Endothelial cell of umbilical vein (primary cell): ENCODE results near the gene PTPRQ. TPM values are rescaled to one million over a fixed set of nuclear protein-coding genes. Genes with fewer than 3 reads are reported as not detected.

Experiments used
- BruUV-seq: library from RNA; stranded (reverse); fragments of 400-500 nt; replicated peaks from 2 replicates; lab custom pipeline; 2021; lab: Mats Ljungman, UMichigan
- CTCF ChIA-PET: fragments of 300-600, 350-600 bp; sonication (Branson Sonifier 250); formaldehyde crosslinking; loops from one replicate; lab custom pipeline; 2021; ENCODE audit warnings: antibody characterized with exemption, inconsistent platforms; lab: Charles Lee
- POLR2A ChIA-PET: fragments of 300-600, 350-600 bp; sonication (Branson Sonifier 250); formaldehyde crosslinking; loops from one replicate; lab custom pipeline; 2021; ENCODE audit warnings: antibody characterized with exemption, inconsistent platforms; lab: Charles Lee
- DNase-seq: peaks from one replicate; pipeline ENCODE4 v3.0.0-alpha.2; 2011; ENCODE audit warnings: low read depth, low spot score
- FAIRE-seq: peaks from 2 replicates; lab custom pipeline; 2011; peaks lifted over from hg19 to GRCh38; lab: Jason Lieb, UNC
- H2AFZ ChIP-seq: 2 replicates; pipeline ENCODE4 v1.6.0; 2012; ENCODE audit warnings: low read depth, low read length, control low read depth, inconsistent platforms
- H3K27ac ChIP-seq: 2 replicates; pipeline ENCODE4 v1.5.1; 2011; ENCODE audit warnings: low read depth, mild to moderate bottlenecking, control low read depth, low read length, moderate library complexity; ENCODE audit not compliant: insufficient read depth
- H3K27me3 ChIP-seq, 2 experiments: 2 replicates each; pipeline versions ENCODE4 v1.6.0 to v1.6.1; 2011; ENCODE audit warnings: low read length in 2 of 2, mixed read lengths in 1 of 2; ENCODE audit not compliant: control insufficient read depth in 2 of 2, insufficient read depth in 2 of 2
- H3K36me3 ChIP-seq, 2 experiments: 2 replicates in 1 of 2; 3 replicates in 1 of 2; pipeline ENCODE4 v1.5.1; 2011; ENCODE audit warnings: low read length in 2 of 2, mild to moderate bottlenecking in 1 of 2, moderate library complexity in 1 of 2; ENCODE audit not compliant: control insufficient read depth in 2 of 2, insufficient read depth in 2 of 2; ENCODE audit errors: extremely low read depth in 1 of 2
- H3K4me1 ChIP-seq: 3 replicates; pipeline ENCODE4 v1.5.1; 2011; ENCODE audit warnings: mild to moderate bottlenecking, low read length; ENCODE audit not compliant: control insufficient read depth, insufficient read depth; ENCODE audit errors: extremely low read depth
- H3K4me2 ChIP-seq: 2 replicates; pipeline ENCODE4 v1.6.1; 2011; ENCODE audit warnings: low read length, control low read depth, mixed read lengths; ENCODE audit not compliant: insufficient read depth
- H3K4me3 ChIP-seq, 3 experiments: fragments of 200-600 bp in 1 of 3; sonication (generic), shearing (Covaris generic) in 1 of 3; replicated peaks in 1 of 3; 2 replicates each; pipeline ENCODE4 v1.5.1; 2011 to 2016; ENCODE audit warnings: control low read depth in 3 of 3, low read length in 3 of 3, mild to moderate bottlenecking in 2 of 3, inconsistent platforms in 1 of 3, low read depth in 1 of 3, moderate library complexity in 1 of 3; ENCODE audit not compliant: insufficient read depth in 1 of 3
- H3K79me2 ChIP-seq: 2 replicates; pipeline ENCODE4 v1.6.0; 2012; ENCODE audit warnings: low read length, inconsistent platforms; ENCODE audit not compliant: control insufficient read depth, insufficient read depth
- H3K9ac ChIP-seq: replicated peaks from 2 replicates; pipeline ENCODE3; 2011; ENCODE audit warnings: low read length, control low read depth; ENCODE audit not compliant: insufficient read depth; ENCODE audit errors: extremely low read depth
- H3K9me1 ChIP-seq: replicated peaks from 3 replicates; pipeline ENCODE4 v1.6.0; 2011; ENCODE audit warnings: mild to moderate bottlenecking, low read length; ENCODE audit not compliant: control insufficient read depth, insufficient read depth; ENCODE audit errors: extremely low read depth
- H3K9me3 ChIP-seq: replicated peaks from 2 replicates; pipeline ENCODE4 v1.5.1; 2012; ENCODE audit warnings: low read length, inconsistent platforms; ENCODE audit not compliant: control insufficient read depth, insufficient read depth
- H4K20me1 ChIP-seq: replicated peaks from 2 replicates; pipeline ENCODE3; 2011; ENCODE audit warnings: mild to moderate bottlenecking, low read length; ENCODE audit not compliant: control insufficient read depth, insufficient read depth; ENCODE audit errors: extremely low read depth
- EZH2 ChIP-seq: IDR thresholded peaks from 2 replicates; pipeline ENCODE4 v1.6.1; 2012; ENCODE audit warnings: borderline replicate concordance, low read depth, mild to moderate bottlenecking, moderate library complexity, low read length, inconsistent platforms; ENCODE audit not compliant: severe bottlenecking
- FOS ChIP-seq: IDR thresholded peaks from 2 replicates; pipeline ENCODE4 v1.6.1; 2011; ENCODE audit warnings: mild to moderate bottlenecking, low read length, moderate library complexity, borderline replicate concordance; ENCODE audit not compliant: insufficient read depth
- GATA2 ChIP-seq: IDR thresholded peaks from 2 replicates; pipeline ENCODE4 v1.7.0; 2011; ENCODE audit warnings: low read depth, mild to moderate bottlenecking, moderate library complexity, mixed read lengths, low read length; ENCODE audit not compliant: insufficient read length, insufficient read depth
- JUN ChIP-seq: IDR thresholded peaks from 2 replicates; pipeline ENCODE4 v1.6.1; 2011; ENCODE audit warnings: borderline replicate concordance, low read depth; ENCODE audit not compliant: insufficient read length, insufficient read depth
- MYC ChIP-seq: IDR thresholded peaks from one replicate; pipeline ENCODE4 v1.6.1; 2011; ENCODE audit warnings: mild to moderate bottlenecking, low read depth, low read length
- POLR2A ChIP-seq: IDR thresholded peaks from 2 replicates; pipeline ENCODE4 v1.6.1; 2012; ENCODE audit warnings: low read depth, mild to moderate bottlenecking, control low read depth, low read length
- POLR2AphosphoS5 ChIP-seq: IDR thresholded peaks from 2 replicates; pipeline ENCODE4 v1.6.1; 2012; ENCODE audit warnings: low read depth, mild to moderate bottlenecking, control low read depth, low read length, moderate library complexity; ENCODE audit not compliant: insufficient read depth
- dilution Hi-C: fragments of 300-500 bp; cut with MboI; formaldehyde crosslinking; loops from one replicate; pipeline ENCODE4 v1.15.0; 2019; ENCODE audit warnings: low sequenced_read_pairs; ENCODE audit not compliant: extremely low pct_ligation_motif_present
- intact Hi-C: fragments of 100-400 bp; cut with micrococcal nuclease; formaldehyde crosslinking; loops from one replicate; pipeline ENCODE4 v1.10.0; 2022
- polyA plus RNA-seq, 4 experiments: library from polyadenylated mRNA; depleted of rRNA in 3 of 4; stranded (reverse) in 3 of 4; unstranded in 1 of 4; fragments of >200 nt; gene quantifications; 2 replicates each; pipeline versions ENCODE4 v1.2.1 to v1.2.3, GENCODE V29; 2011 to 2012; ENCODE audit warnings: missing spikeins in 1 of 4
- total RNA-seq: library from RNA; stranded (reverse); gene quantifications from 2 replicates; pipeline ENCODE4 v1.2.3, GENCODE V29; 2021
- TF ChIP-seq, protein P1 (sequence below): IDR thresholded peaks from 2 replicates; pipeline ENCODE4 v1.6.1; 2011; ENCODE audit not compliant: insufficient read depth, insufficient read length
- TF ChIP-seq, protein P2 (sequence below), 2 donors: IDR thresholded peaks; 1 replicate in 1 of 2; 2 replicates in 1 of 2; pipeline ENCODE4 v1.5.1; 2011; ENCODE audit warnings: low read length in 2 of 2, mild to moderate bottlenecking in 2 of 2, moderate library complexity in 2 of 2, control low read depth in 1 of 2, inconsistent platforms in 1 of 2, low read depth in 1 of 2; ENCODE audit not compliant: insufficient read depth in 1 of 2; ENCODE audit errors: extremely low read depth in 1 of 2

Gene PTPRQ
- total and polyA plus RNA-seq, 2 donors (not counting 3 experiments of a cell fraction or from before 2014, with no cell fraction given), result not detected

DNA sequence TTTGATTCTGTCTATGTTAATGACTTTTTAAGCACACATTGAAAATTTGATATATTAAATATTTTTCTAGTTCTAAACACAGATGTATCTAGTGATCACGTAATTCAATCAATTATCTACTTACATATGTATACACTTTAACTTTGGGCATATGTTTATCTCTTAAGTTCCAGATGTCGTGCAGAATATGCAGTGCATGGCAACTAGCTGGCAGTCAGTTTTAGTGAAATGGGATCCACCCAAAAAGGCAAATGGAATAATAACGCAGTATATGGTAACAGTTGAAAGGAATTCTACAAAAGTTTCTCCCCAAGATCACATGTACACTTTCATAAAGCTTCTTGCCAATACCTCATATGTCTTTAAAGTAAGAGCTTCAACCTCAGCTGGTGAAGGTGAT is 105.3 kb downstream of the PTPRQ start:
- no peak overlapping the region for H3K27ac ChIP-seq
- H3K27me3 ChIP-seq, result no peaks in the 10 kb centered on the region
- H3K9ac ChIP-seq, result no peak overlapping the region
- no peaks in the 10 kb centered on the region for H3K79me2 ChIP-seq
- POLR2A ChIA-PET, result no interaction called here
- no peaks in the 10 kb centered on the region for H3K9me3 ChIP-seq
- DNase-seq (no peak), FAIRE-seq (no peak)
- H3K4me1 ChIP-seq, result peaks cover 16% of the 10 kb centered on the region
- no peak overlapping the region for H2AFZ ChIP-seq
- H3K36me3 ChIP-seq, result no peaks in the 10 kb centered on the region
- no peak overlapping the region for H3K4me2 ChIP-seq
- no peak overlapping the region for H3K4me3 ChIP-seq
- intact Hi-C loops (no loop called here), dilution Hi-C loops (no loop called here)
- BruUV-seq, result no TSS peak
- no peak for TF ChIP-seq FOS
- TF ChIP-seq POLR2AphosphoS5, result no peak
- TF ChIP-seq EZH2, result no peak
- TF ChIP-seq, protein P1, sequence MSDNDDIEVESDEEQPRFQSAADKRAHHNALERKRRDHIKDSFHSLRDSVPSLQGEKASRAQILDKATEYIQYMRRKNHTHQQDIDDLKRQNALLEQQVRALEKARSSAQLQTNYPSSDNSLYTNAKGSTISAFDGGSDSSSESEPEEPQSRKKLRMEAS, result no peak
- no peak for TF ChIP-seq MYC
- TF ChIP-seq POLR2A, result no peak
- no peak for TF ChIP-seq GATA2
- TF ChIP-seq JUN, result no peak
- TF ChIP-seq, protein P2, sequence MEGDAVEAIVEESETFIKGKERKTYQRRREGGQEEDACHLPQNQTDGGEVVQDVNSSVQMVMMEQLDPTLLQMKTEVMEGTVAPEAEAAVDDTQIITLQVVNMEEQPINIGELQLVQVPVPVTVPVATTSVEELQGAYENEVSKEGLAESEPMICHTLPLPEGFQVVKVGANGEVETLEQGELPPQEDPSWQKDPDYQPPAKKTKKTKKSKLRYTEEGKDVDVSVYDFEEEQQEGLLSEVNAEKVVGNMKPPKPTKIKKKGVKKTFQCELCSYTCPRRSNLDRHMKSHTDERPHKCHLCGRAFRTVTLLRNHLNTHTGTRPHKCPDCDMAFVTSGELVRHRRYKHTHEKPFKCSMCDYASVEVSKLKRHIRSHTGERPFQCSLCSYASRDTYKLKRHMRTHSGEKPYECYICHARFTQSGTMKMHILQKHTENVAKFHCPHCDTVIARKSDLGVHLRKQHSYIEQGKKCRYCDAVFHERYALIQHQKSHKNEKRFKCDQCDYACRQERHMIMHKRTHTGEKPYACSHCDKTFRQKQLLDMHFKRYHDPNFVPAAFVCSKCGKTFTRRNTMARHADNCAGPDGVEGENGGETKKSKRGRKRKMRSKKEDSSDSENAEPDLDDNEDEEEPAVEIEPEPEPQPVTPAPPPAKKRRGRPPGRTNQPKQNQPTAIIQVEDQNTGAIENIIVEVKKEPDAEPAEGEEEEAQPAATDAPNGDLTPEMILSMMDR (IDR thresholded peaks at IDR 0.05; ENCODE audit: extremely low read depth in 1 of 2, insufficient read depth in 1 of 2, low read depth in 1 of 2, low read length in 2 of 2), result no peak
- CTCF ChIA-PET, result no interaction called here
- H4K20me1 ChIP-seq, result no peaks in the 10 kb centered on the region
- H3K9me1 ChIP-seq, result no peaks in the 10 kb centered on the region
